ENCODE measurements around the gene ARHGEF28.

ARHGEF28 gene

DNA sequence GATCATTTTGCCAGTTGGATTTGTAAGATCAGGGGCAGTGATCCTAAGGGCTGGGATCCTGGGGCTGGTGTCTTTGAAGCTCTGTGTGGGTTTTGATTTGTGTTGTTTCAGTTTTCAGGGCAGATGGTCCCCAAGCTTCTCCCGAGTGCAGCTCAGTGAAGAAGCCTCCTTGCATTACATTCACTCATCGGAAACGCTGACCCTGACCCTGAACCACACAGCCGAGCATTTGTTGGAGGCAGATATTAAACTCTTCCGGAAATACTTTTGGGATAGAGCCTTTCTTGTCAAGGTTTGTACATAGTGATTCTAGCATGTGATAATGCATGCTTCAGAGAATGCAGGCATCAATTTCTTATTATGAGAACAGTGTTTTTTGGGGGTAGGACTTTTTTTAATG, 150.4 kb downstream of the ARHGEF28 start:
- in situ Hi-C loops (cut with MboI; ENCODE audit: low sequenced_read_pairs), result loop anchor here (25.0 kb wide), 1 partner anchor 189 kb away; no protein-coding TSS in a partner anchor

DNA sequence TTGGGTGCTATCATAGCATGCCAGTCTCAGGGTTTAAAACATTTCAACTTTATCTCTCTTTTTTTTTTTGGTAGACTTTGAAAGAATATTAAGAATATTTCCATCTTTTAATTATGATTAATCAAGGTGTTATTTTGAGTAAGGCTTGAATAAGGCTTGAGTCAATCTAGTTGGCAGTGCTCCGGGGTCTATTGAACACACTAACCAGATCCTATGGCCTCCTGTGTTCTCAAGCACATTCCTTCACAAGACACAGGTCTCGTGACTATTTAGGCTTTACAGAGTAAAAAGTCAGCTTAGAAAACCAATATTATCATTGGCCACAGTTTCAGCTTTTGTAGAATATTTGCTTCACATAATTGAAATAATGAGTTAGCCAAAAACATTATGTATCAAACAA, 151.2 kb downstream of the ARHGEF28 start:
- in situ Hi-C loops (cut with MboI; ENCODE audit: low sequenced_read_pairs), result loop anchor here (25.0 kb wide), 1 partner anchor 190 kb away; no protein-coding TSS in a partner anchor

DNA sequence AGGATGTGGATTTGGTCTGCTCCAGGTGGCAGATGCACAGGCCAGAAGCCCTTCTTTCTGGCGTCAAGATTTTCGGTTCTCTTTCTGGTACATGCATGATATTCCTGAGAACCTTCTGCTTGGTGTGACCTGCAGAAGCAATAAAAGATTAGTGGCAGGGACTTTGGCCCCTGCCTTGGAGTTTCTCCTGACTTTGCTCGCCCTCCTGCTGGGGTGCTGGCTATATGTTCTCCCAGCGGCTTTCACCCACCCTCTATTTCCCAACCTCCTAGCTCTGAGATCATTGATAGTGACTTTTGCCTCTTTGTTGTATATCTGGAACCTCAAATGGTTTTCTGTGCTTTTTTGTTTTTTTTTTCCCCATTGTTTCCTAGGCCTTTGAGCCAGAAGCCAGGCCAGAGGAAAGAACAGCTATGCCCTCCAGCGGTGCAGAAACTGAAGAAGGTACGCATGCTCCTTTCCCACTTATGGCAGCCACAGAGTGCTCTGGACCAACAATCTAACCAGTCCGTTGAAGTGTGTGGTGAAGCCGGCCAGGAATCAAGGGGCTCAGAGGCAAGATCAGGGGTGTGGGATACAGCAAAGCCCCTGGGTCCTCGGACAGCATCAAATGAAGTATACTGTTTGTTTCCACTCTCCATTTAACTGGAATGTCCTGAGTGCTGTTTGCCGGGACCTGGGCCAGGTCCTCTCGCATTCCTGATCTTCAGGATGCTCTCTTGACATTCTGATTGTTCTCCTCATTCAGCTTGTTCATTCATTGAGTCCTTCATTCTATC, 154.5 kb downstream of the ARHGEF28 start:
- in situ Hi-C loops (cut with MboI; ENCODE audit: low sequenced_read_pairs), result loop anchor here (25.0 kb wide), 1 partner anchor 193 kb away; no protein-coding TSS in a partner anchor

DNA sequence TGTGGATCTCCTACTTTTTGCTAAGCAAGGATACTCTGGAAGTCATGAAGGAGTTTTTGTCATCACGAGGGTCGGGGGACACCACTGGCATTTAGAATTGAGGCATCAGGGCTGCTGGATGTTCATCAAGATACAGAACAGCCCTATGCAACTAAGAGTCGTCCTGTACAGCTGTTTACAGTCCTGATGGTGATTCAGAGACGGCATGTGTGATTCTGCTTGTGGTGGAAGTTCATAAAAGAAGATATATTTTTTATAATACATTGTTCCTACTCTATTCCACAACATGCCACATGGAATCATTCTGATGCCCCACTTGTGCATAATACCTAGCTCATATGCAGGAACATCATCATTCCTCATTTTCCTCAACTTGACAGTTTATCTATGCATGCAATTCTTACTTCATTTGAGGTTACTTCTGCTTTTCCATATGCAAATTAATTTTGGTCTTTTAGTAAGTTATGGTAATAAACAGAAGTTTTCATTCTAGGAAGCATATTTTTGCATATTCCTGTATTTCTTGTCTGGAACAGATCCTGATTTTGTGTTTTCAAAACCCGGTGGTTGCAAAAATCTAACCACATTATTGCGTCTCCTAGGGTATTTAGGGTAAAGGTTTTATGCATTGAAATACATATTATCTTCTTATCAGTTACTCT, 155.2 kb downstream of the ARHGEF28 start:
- in situ Hi-C loops (cut with MboI; ENCODE audit: low sequenced_read_pairs), result loop anchor here (25.0 kb wide), 1 partner anchor 194 kb away; no protein-coding TSS in a partner anchor

DNA sequence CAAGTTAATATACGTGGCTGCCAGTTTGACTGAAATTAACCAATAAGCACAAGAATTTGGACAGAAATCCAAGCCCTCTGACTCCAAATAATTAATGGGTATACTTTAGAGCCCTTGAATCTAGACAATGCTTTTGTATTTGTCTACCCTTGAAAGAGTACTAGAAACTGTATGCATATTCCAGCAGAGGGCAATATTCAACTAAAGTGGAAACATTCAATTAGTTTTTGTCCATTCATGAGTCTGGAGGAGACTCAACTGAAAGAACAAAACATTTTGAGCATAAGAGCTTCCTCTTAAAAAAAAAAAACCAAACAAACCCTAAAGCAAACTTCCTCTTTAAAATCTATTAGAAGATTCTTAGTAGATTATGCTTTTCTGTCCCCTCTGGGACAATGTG, 157.8 kb downstream of the ARHGEF28 start:
- in situ Hi-C loops (cut with MboI; ENCODE audit: low sequenced_read_pairs), result loop anchor here (25.0 kb wide), 1 partner anchor 197 kb away; no protein-coding TSS in a partner anchor

DNA sequence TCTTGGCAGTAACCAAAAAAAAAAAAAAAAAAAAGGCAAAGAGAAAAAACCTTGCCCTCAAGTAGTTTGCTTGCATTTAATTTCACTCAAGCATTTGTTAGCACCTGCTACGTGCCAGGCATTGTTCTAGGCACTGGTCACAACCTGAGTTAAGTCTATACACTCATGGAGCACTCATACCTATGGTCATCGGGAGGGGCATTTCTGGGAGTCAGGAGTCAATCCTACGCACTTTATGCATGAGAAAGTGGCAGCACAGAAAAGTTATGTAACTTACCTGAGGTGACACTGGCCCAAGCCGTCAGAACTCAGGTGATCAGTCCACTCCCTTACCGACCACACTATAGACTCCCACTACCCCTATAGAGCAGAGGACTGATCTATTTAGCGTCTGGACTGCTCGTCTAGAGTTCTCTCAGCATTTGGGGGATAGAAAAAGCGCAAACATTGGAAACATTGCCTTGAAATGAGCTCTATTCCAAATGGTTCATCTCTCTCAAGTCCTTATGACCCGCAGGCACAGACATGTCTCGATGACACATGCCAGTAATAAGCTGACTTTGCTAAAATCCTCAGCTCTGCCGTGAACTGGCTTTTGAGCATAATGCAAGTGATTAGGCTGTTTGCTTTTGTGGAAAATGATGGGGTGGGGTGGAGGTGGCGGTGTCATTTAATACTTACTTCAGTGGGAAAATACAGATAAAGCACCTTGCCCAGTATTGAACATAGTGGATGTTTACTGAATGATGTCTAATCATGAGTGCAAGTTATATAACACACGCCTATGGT, 160.2 kb downstream of the ARHGEF28 start:
- in situ Hi-C loops (cut with MboI; ENCODE audit: low sequenced_read_pairs), result loop anchor here (25.0 kb wide), 1 partner anchor 199 kb away; no protein-coding TSS in a partner anchor

DNA sequence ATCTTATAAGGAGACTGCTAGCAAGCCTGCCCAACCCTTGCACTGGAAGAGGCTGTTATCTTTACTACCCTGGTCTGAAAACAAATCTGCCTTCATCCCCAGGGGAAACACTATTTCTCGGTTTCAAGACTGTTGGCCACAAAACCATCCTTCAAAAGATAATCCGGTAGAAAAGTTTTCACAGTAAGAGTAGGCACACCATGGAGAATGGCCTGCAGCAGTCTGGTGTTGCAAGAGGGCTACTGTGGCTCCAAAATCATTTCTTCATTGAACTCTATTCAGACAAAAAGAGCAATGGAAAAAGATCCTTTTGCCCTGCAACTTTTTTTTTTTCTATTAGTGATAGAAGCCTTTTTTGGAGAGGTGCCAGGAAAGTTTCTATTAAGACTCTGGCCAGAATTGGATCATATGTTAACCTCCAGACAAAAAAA, 163.9 kb downstream of the ARHGEF28 start:
- in situ Hi-C loops (cut with MboI; ENCODE audit: low sequenced_read_pairs), result loop anchor here (25.0 kb wide), 1 partner anchor 203 kb away; no protein-coding TSS in a partner anchor

DNA sequence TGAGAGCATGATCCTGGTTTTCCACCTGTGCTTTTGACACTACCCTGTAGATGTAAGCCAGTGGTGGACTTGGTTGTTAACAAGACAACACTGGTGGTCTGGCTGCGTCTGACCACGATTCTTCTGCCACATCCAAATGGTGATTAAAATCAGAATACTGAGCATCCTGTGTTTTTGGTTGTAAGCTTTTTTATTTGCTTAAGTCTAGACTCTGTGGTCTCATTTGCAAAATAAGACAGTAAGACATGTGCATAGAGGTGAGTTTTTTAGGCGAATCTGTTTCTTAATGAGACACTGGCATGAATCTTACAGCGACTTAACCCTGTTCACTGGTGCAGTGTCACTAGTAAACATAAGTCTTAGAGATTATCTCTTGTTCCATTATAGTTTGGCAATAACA, 165.4 kb downstream of the ARHGEF28 start:
- in situ Hi-C loops (cut with MboI; ENCODE audit: low sequenced_read_pairs), result loop anchor here (25.0 kb wide), 1 partner anchor 204 kb away; no protein-coding TSS in a partner anchor

DNA sequence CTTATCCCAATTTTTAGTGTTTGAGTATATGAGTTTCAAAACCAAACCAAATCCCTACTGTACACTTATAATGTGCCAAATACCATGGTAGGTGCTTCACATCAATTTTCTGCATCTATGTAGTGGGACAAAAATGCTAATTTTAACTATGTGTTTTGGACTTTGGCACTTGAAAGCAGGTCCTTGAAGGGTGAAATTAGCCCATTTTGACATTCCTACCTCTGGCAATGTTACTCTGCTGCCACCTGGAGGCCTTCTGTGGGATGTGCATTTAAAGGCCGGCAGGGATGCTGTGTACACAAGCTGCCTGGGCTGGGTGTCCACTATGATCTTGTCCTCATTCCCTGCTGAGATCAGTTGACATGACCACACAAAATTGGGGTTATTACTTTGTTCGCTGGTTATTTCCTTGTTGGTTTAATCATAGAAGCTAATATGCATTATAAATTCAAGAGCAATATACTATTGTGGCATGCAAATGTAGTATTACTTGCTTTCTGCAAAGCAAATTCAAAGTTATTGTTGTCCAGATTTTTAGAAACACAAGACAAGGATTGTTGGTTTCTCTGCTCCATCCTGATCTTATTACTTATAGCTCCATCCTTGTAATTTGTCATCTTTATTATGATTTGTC, 166.8 kb downstream of the ARHGEF28 start:
- in situ Hi-C loops (cut with MboI; ENCODE audit: low sequenced_read_pairs), result loop anchor here (25.0 kb wide), 1 partner anchor 206 kb away; no protein-coding TSS in a partner anchor

DNA sequence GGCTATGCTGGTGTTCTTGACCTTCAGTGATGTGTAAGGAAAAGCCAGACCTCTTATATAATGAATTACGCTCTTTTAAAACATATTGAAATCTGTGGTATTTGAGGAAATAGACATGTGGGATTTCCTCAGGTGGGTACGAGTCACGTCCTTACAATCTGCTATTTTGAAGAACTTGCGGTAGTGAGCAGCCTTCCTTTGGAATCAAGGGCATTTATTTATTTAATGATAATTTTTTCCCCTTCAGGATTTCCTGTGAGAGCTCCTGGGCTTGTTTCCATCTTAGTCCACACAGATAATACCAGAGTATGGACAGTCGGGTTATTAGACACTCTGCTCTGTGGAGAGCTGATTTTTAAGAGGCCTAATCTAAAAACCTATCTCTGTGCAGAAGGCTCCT, 167.9 kb downstream of the ARHGEF28 start:
- in situ Hi-C loops (cut with MboI; ENCODE audit: low sequenced_read_pairs), result loop anchor here (25.0 kb wide), 1 partner anchor 207 kb away; no protein-coding TSS in a partner anchor

DNA sequence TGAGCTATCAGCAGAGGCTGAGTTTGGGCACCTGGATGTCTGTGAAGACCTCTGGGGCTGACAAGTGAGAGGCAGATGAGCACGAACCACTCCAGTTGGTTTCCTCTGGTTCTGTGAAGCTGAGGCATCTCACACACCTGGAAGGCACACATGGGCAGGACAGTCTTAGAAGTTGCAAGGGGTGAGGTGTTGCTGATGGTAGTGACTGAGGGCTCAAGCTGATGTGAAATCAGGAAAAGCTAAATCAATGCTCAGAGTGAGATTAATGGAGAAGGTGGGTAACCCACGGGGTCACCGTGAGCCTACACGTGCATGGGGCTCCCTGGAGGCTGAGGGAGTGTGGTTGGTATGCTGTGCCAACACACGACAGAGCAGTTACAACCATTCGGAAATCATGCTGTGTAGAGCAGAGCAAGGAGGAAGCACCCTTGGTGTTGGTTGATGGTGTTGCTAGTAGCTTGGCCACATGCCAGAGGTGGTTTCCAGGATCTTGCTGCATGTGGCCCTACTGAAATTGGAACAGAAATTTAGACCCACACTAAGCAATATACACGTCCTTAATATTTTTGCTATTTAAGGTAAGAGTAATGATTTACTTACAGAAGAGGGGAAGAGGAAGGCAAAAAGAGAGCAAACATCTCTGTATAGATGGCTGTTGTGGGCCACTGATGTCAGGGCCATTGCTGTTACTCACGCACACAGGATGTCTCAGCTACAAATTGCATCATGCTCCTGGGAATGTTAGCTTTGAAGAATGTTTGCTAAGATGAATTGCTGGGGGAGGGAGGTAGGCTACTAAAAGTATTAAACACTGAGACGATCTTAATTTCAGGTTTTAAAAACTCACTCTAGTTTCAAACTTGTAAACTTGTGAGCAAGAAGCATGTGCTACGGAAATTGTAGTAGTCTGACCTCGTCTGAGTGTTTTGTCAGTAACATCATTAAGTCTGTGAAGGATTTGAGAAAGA, 170.5 kb downstream of the ARHGEF28 start:
- in situ Hi-C loops (cut with MboI; ENCODE audit: low sequenced_read_pairs), result loop anchor here (25.0 kb wide), 1 partner anchor 209 kb away; no protein-coding TSS in a partner anchor

DNA sequence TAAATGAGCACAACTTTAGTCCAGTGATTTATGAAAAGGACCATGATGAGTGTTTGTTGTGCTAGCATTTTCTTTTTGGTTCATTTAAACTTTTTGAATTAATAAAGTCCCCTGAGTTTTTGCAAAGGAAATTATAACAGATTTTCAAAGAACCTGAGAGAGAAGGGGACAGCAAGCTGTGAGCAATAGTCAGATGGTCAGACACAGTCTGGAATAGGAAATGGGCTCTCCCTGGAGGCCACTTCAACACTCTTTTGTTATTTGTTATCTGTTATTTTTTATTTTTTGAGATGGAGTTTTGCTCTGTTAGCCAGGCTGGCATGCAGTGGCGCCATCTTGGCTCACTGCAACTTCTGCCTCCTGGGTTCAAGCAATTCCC, 171.1 kb downstream of the ARHGEF28 start:
- in situ Hi-C loops (cut with MboI; ENCODE audit: low sequenced_read_pairs), result loop anchor here (25.0 kb wide), 1 partner anchor 210 kb away; no protein-coding TSS in a partner anchor

DNA sequence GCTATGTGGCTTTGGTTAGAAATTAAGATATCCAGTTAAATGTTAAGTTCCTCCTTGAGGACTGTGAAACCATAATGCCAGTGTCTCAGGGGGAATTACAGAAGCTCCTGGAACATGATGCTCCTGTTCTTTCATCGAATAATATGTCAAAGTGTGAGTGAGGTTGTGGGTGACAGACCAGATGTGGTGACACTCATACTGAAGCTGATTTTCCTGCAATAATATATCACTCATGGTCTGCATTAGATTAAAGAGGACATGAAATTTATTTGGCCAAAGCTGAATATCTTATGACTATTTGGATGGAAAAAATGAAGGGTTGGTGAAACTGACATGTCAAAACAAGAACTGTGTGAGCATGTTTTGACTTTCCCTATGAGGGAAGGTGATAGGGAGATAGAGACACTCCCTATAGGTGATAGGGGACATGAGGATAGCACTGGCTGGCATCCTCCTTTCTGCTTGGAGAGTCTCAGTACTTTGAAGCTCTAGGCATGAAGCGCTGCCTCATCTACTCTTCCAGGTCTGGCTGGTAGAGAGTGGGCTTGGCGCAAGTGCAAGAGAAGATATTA, 173.5 kb downstream of the ARHGEF28 start:
- in situ Hi-C loops (cut with MboI; ENCODE audit: low sequenced_read_pairs), result loop anchor here (25.0 kb wide), 1 partner anchor 212 kb away; no protein-coding TSS in a partner anchor

DNA sequence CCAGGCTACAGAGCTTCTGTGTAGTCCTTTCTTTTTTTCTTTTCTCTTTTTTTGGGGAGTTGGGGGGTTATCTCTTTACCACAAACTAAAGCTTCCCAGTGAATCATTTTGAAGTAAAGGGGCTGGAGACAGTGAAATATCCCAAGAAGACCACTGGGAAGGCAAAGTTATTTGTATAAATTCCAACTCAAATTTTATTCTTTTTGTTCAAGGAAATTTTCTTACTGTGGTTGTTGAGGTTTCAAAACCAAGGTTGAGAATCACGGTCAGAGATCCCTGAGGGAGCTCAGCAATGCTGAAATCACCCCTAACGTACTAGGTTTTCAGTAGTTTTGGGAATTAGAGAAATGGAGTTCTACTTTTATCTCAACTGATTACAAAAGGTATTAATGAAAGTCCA, 175.7 kb downstream of the ARHGEF28 start:
- in situ Hi-C loops (cut with MboI; ENCODE audit: low sequenced_read_pairs), result no loop called here

DNA sequence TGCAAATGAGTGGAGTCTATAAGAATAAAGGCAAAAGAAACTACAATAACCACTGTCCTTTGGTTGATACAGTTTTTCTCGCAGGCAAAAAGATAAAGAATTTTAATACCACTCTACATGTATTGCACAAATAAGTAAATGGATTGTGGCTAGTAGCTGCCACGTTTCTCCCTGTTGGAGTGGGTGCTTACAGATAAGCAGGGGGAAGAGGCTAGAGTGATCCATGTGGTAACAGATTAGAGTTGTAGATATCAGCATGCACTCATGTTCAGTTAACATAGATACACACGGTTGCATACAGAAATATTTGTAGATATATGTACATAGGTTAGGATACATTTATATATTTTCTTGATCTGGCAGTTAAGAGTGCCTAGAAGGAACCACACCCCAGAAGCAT, 179.5 kb downstream of the ARHGEF28 start:
- in situ Hi-C loops (cut with MboI; ENCODE audit: low sequenced_read_pairs), result no loop called here

DNA sequence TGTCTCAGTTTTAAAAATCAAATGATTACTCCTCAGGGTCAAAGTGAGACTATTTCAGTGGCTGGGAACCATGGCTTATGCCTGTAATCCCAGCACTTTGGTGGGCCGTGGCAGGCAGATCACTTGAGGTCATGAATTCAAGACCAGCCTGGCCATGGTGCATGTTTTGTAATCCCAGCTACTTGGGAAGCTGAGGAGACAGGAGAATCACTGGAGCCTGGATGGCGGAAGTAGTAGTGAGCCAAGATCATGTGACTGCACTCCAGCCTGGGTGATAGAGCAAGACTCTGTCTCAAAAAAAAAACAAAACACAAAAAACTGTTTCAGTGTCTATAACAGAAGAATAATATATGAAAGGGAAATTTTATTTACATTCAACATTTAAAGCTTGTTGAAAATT, 182.9 kb downstream of the ARHGEF28 start:
- in situ Hi-C loops (cut with MboI; ENCODE audit: low sequenced_read_pairs), result no loop called here

DNA sequence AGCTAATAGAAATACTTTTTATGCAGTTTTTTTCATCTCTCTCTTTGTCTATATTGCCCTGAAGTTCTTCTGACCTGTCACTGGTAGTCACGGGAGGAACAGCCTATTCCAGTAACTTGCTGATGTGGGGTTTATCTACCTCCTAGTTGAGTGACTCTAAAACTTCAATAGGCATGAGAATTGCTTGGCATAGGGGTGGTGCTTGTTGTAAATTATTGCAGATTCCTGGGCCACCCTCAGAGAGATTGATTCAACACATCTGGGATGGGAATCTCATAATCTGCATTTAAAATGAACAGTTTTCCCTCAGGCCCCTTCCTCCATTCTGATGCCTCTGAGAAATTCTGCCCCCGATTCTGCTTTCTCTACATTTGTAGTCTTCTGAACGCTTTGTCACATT, 184.4 kb downstream of the ARHGEF28 start:
- in situ Hi-C loops (cut with MboI; ENCODE audit: low sequenced_read_pairs), result no loop called here

DNA sequence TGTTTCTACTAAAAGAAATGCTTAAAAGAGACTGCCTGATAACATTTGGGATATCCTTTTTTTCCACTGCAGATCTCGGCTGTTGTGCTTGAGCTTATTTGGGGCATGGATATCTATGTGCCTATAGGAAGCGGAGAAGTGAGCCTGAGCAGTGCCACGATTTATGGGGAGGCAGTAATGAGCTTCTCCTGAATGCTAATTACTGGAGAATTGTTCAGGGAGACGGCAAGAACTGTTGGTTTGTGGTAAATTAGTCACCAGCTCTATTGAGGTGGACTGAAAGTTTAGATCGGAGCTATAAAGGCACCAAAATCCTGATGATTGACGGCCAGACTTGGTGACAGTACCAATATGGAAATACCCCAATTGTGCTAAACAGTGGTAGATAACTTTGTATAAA, 186.5 kb downstream of the ARHGEF28 start:
- in situ Hi-C loops (cut with MboI; ENCODE audit: low sequenced_read_pairs), result no loop called here

Measured in HL-60/S4 treated with phorbol 12-myristate 13-acetate at 8.2 ng/mL for 4 days and 3 days (cell line).